ENCODE results near the gene GGTA1. TPM values are rescaled to one million over a fixed set of nuclear protein-coding genes. Genes with fewer than 3 reads are reported as not detected.
A peak's percentile ranks its signal among the peaks of the same experiment; 100 is the strongest.

Gene GGTA1
- total RNA-seq, 1 experiment from 2014 or later, result not detected

DNA sequence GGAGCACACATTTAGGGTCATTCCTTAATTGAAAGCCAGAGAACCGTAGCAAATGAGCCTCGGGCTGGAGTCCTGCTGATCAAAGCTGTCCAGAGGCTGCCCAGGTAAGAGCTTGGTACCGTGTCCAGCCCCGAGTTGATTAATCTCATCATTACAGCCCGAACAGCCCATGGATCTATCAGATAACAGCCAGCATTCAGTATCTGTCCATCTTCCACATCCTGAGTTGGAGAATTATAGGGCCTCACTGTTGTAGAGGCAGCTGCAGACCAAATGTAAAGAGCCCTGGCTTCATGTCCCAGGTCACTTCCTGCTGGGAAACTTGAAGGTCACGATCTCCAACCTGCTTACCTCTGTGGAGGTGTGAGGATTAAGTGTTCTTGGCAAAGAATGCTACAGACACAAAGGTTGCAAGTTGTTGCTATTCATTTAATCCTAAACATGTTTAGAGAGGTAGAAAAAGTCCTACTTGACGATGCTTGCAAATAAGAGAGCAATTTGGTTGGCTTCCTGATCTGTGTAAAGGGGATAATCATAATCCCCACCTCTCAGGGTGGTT is 16.1 kb downstream of the GGTA1 start:
- BruUV-seq (replicated peaks), result no TSS peak
- DNase-seq (ENCODE audit: low read depth, low spot score), result no peak
- TF ChIP-seq ELF1 (IDR thresholded peaks at IDR 0.05; ENCODE audit: borderline replicate concordance, low read depth), result no peak
- no peak for TF ChIP-seq EZH2 (IDR thresholded peaks at IDR 0.05)
- no peak for TF ChIP-seq YY1 (IDR thresholded peaks at IDR 0.05; ENCODE audit: extremely low read depth, insufficient replicate concordance, low read depth, low read length)
- H3K27me3 ChIP-seq (ENCODE audit: insufficient read depth, low read length), result no peaks in the 10 kb centered on the region
- intact Hi-C loops (cut with micrococcal nuclease), result no loop called here
- no peak overlapping the region for H3K27ac ChIP-seq (ENCODE audit: low read depth, low read length)
- ATAC-seq, result peak; percentile 5; the same call in 1 of the 2 replicates
- no peaks in the 10 kb centered on the region for H3K9me2 ChIP-seq (ENCODE audit: insufficient read depth)
- no peaks in the 10 kb centered on the region for H3K79me2 ChIP-seq (ENCODE audit: insufficient read depth, low read length)
- ChIA-PET POLR2A (interaction anchor here (0.6 kb wide), 1 partner anchor 19 kb away, joined by 3 read pairs; no protein-coding TSS in a partner anchor), CTCF (no interaction called here), RAD21 (ENCODE audit: low non-redundant PET in 1 of 2, low total read pairs in 2 of 2, uncharacterized antibody in 2 of 2, unreplicated experiment in 2 of 2) (no interaction called here)
- no peak overlapping the region for H3K4me2 ChIP-seq (ENCODE audit: low read length)
- no peaks in the 10 kb centered on the region for H4K20me1 ChIP-seq (ENCODE audit: insufficient read depth)
- no peak overlapping the region for H3K4me3 ChIP-seq (replicated peaks in 1 of 2; ENCODE audit: low read depth in 1 of 2, low read length in 2 of 2)
- H3K36me3 ChIP-seq (ENCODE audit: control insufficient read depth in 1 of 2, insufficient read depth in 2 of 2, low read length in 2 of 2), result no peaks in the 10 kb centered on the region
- H3K4me1 ChIP-seq (ENCODE audit: control insufficient read depth in 1 of 2, insufficient read depth in 2 of 2, low read length in 2 of 2), result peaks cover 14 to 17% of the 10 kb centered on the region in 2 experiments
- H3K9me3 ChIP-seq (ENCODE audit: control insufficient read depth in 1 of 2, insufficient read depth in 1 of 2, low read depth in 1 of 2, low read length in 2 of 2), result no peaks in the 10 kb centered on the region
- no peak overlapping the region for H3K9ac ChIP-seq (ENCODE audit: low read length)
- no peak overlapping the region for H2AFZ ChIP-seq (ENCODE audit: low read depth, low read length, poor library complexity, severe bottlenecking)

DNA sequence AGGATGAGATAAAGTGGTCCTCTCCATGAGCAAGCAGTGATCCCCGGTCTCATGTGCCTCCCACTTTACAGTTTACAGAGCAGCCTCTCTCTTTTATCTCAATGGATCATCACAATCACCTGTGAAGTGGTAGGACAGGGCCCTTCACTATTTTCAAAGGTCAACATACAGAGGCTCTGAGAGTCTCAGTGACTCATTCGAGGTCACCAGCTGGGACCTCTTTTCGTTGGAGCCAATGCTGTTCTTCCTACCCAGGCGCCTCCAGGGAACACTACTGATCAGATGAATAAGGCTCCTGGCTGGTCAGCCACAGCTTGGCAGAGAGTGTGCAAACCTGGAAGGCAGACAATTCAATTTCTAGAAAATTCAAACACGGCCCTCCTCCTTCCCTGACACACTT is 16.6 kb downstream of the GGTA1 start:
- Histone ChIP-seq H3K9me2 (ENCODE audit: insufficient read depth) (no peaks in the 10 kb centered on the region), H2AFZ (ENCODE audit: low read depth, low read length, poor library complexity, severe bottlenecking) (no peak overlapping the region), H3K27me3 (ENCODE audit: insufficient read depth, low read length) (no peaks in the 10 kb centered on the region), H4K20me1 (ENCODE audit: insufficient read depth) (no peaks in the 10 kb centered on the region), H3K9me3 (ENCODE audit: control insufficient read depth in 1 of 2, insufficient read depth in 1 of 2, low read depth in 1 of 2, low read length in 2 of 2) (no peaks in the 10 kb centered on the region), H3K4me1 (ENCODE audit: control insufficient read depth in 1 of 2, insufficient read depth in 2 of 2, low read length in 2 of 2) (peaks cover 14 to 17% of the 10 kb centered on the region in 2 experiments), H3K27ac (ENCODE audit: low read depth, low read length) (no peak overlapping the region), H3K36me3 (ENCODE audit: control insufficient read depth in 1 of 2, insufficient read depth in 2 of 2, low read length in 2 of 2) (no peaks in the 10 kb centered on the region), H3K4me3 (replicated peaks in 1 of 2; ENCODE audit: low read depth in 1 of 2, low read length in 2 of 2) (no peak overlapping the region), H3K4me2 (ENCODE audit: low read length) (0 out of 2 replicates have a peak overlapping the region, but pooled peaks have one; percentile 11), H3K79me2 (ENCODE audit: insufficient read depth, low read length) (no peaks in the 10 kb centered on the region), H3K9ac (ENCODE audit: low read length) (no peak overlapping the region)
- no TSS peak for BruUV-seq (replicated peaks)
- RAD21 ChIA-PET (ENCODE audit: low non-redundant PET in 1 of 2, low total read pairs in 2 of 2, uncharacterized antibody in 2 of 2, unreplicated experiment in 2 of 2), result no interaction called here
- TF ChIP-seq, protein P1, sequence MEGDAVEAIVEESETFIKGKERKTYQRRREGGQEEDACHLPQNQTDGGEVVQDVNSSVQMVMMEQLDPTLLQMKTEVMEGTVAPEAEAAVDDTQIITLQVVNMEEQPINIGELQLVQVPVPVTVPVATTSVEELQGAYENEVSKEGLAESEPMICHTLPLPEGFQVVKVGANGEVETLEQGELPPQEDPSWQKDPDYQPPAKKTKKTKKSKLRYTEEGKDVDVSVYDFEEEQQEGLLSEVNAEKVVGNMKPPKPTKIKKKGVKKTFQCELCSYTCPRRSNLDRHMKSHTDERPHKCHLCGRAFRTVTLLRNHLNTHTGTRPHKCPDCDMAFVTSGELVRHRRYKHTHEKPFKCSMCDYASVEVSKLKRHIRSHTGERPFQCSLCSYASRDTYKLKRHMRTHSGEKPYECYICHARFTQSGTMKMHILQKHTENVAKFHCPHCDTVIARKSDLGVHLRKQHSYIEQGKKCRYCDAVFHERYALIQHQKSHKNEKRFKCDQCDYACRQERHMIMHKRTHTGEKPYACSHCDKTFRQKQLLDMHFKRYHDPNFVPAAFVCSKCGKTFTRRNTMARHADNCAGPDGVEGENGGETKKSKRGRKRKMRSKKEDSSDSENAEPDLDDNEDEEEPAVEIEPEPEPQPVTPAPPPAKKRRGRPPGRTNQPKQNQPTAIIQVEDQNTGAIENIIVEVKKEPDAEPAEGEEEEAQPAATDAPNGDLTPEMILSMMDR (IDR thresholded peaks at IDR 0.05 in 2 of 3, conservative IDR thresholded peaks at IDR 0.05 in 1 of 3; ENCODE audit: borderline replicate concordance in 1 of 3, insufficient read depth in 1 of 3, low read depth in 2 of 3, low read length in 2 of 3), result no peak
- TF ChIP-seq FOSL1 (IDR thresholded peaks at IDR 0.05; ENCODE audit: low read depth), result peak; percentile 28; the same call in 1 of the 2 replicates
- TF ChIP-seq RAD21 (IDR thresholded peaks at IDR 0.05; ENCODE audit: low read depth), result no peak
- peak; percentile 22; the same call in 1 of the 2 replicates for TF ChIP-seq JUND (IDR thresholded peaks at IDR 0.05)
- TF ChIP-seq EZH2 (IDR thresholded peaks at IDR 0.05), result no peak
- DNase-seq (ENCODE audit: low read depth, low spot score) (no peak), ATAC-seq (peak; percentile 78)
- POLR2A ChIA-PET, result interaction anchor here (0.6 to 0.7 kb wide), 2 partner anchors 10 to 19 kb away, joined by 3 read pairs; no protein-coding TSS in a partner anchor
- intact Hi-C loops (cut with micrococcal nuclease), result no loop called here
- CTCF ChIA-PET, result no interaction called here

All from HCT116 (cell line).